MG63 (cell line): ENCODE results near the gene UTP14C. TPM values are rescaled to one million over a fixed set of nuclear protein-coding genes. Genes with fewer than 3 reads are reported as not detected.
"Not testable (repeated sequence)": the region's sequence is repeated elsewhere in the genome, so short reads cannot be mapped to it uniquely, and the experiment has no call there.

Source experiments
- DNase-seq: peaks from one replicate; pipeline ENCODE4 v3.0.0-alpha.2; 2020
- H3K27me3 ChIP-seq: fragments of 250-450 bp; sonication (Bioruptor Pico); 2 replicates; pipeline ENCODE4 v1.5.1; 2020; ENCODE audit warnings: mild to moderate bottlenecking, moderate library complexity
- H3K36me3 ChIP-seq: fragments of 250-450 bp; sonication (Bioruptor Pico); 2 replicates; pipeline ENCODE4 v1.5.1; 2020; ENCODE audit warnings: mild to moderate bottlenecking, moderate library complexity
- H3K4me3 ChIP-seq: fragments of 250-450 bp; sonication (Bioruptor Pico); 2 replicates; pipeline ENCODE4 v1.5.1; 2020; ENCODE audit warnings: mild to moderate bottlenecking, moderate library complexity
- H3K9me3 ChIP-seq: fragments of 250-450 bp; sonication (Bioruptor Pico); 2 replicates; pipeline ENCODE4 v1.5.1; 2020; ENCODE audit warnings: mild to moderate bottlenecking, moderate library complexity
- total RNA-seq: library from RNA; depleted of rRNA; stranded (reverse); fragments of >200 nt; shearing (Covaris generic); gene quantifications from 2 replicates; pipeline ENCODE4 v1.2.3, GENCODE V29; 2014; ENCODE audit warnings: low replicate concordance

Gene UTP14C
- total RNA-seq, 1 experiment from 2014 or later, result 7.7 TPM

GRCh38 chr13:52022356-52022755, 2.1 kb upstream of the UTP14C start:
- Histone ChIP-seq H3K9me3 (no peaks in the 10 kb centered on the region), H3K36me3 (peaks cover 41% of the 10 kb centered on the region), H3K27me3 (no peaks in the 10 kb centered on the region), H3K4me3 (no peak overlapping the region)
- DNase-seq, result no peak

- H3K4me3 ChIP-seq, result no peak overlapping the region
- no peaks in the 10 kb centered on the region for H3K27me3 ChIP-seq
- peaks cover 27% of the 10 kb centered on the region for H3K36me3 ChIP-seq
- no peaks in the 10 kb centered on the region for H3K9me3 ChIP-seq
- DNase-seq, result no peak
Observed at GRCh38 chr13:52025475-52026245, 1.2 kb downstream of the UTP14C start.

GRCh38 chr13:52026246-52026626, 1.7 kb downstream of the UTP14C start:
- no peaks in the 10 kb centered on the region for H3K27me3 ChIP-seq
- DNase-seq, result no peak
- H3K36me3 ChIP-seq, result peaks cover 27% of the 10 kb centered on the region
- no peak overlapping the region for H3K4me3 ChIP-seq
- no peaks in the 10 kb centered on the region for H3K9me3 ChIP-seq

- no peaks in the 10 kb centered on the region for H3K9me3 ChIP-seq
- no peaks in the 10 kb centered on the region for H3K27me3 ChIP-seq
- no peak overlapping the region for H3K4me3 ChIP-seq
- H3K36me3 ChIP-seq, result peaks cover 24% of the 10 kb centered on the region
- DNase-seq, result no peak
Observed at GRCh38 chr13:52027832-52028231, 3.3 kb downstream of the UTP14C start.

- peaks cover 17% of the 10 kb centered on the region for H3K36me3 ChIP-seq
- H3K27me3 ChIP-seq, result no peaks in the 10 kb centered on the region
- H3K4me3 ChIP-seq, result no peak overlapping the region
- H3K9me3 ChIP-seq, result no peaks in the 10 kb centered on the region
- no peak for DNase-seq
Observed at GRCh38 chr13:52029569-52029968, 5.1 kb downstream of the UTP14C start.

- not testable (repeated sequence) for H3K9me3 ChIP-seq, H3K27me3 ChIP-seq, DNase-seq, H3K4me3 ChIP-seq
- H3K36me3 ChIP-seq, result peaks cover 10% of the 10 kb centered on the region
Observed at GRCh38 chr13:52030401-52030800, 5.9 kb downstream of the UTP14C start.

- Histone ChIP-seq H3K27me3 (no peaks in the 10 kb centered on the region), H3K9me3 (no peaks in the 10 kb centered on the region), H3K36me3 (peaks cover 3% of the 10 kb centered on the region; the same call in 1 of the 2 replicates), H3K4me3 (no peak overlapping the region)
- no peak for DNase-seq
Observed at GRCh38 chr13:52033039-52033438, 8.5 kb downstream of the UTP14C start.

GRCh38 chr13:52034616-52035226, 10.2 kb downstream of the UTP14C start:
- Histone ChIP-seq H3K36me3 (no peaks in the 10 kb centered on the region), H3K27me3 (no peaks in the 10 kb centered on the region), H3K4me3 (no peak overlapping the region), H3K9me3 (no peaks in the 10 kb centered on the region)
- DNase-seq, result no peak

GRCh38 chr13:52036037-52036436, 11.5 kb downstream of the UTP14C start:
- DNase-seq, result no peak
- Histone ChIP-seq H3K36me3 (no peaks in the 10 kb centered on the region), H3K27me3 (no peaks in the 10 kb centered on the region), H3K4me3 (no peak overlapping the region), H3K9me3 (no peaks in the 10 kb centered on the region)

- H3K36me3 ChIP-seq, result no peaks in the 10 kb centered on the region
- H3K9me3 ChIP-seq, result peaks cover 3% of the 10 kb centered on the region; the same call in 1 of the 2 replicates
- H3K27me3 ChIP-seq, result no peaks in the 10 kb centered on the region
- H3K4me3 ChIP-seq, result no peak overlapping the region
- DNase-seq, result no peak
Observed at GRCh38 chr13:52043675-52044074, 19.2 kb downstream of the UTP14C start.

- no peaks in the 10 kb centered on the region; the same call in 1 of the 2 replicates for H3K9me3 ChIP-seq
- DNase-seq, result no peak
- H3K27me3 ChIP-seq, result no peaks in the 10 kb centered on the region
- H3K4me3 ChIP-seq, result no peak overlapping the region
- no peaks in the 10 kb centered on the region for H3K36me3 ChIP-seq
Observed at GRCh38 chr13:52047463-52047862, 23.0 kb downstream of the UTP14C start.

- Histone ChIP-seq H3K36me3 (no peaks in the 10 kb centered on the region), H3K9me3 (no peaks in the 10 kb centered on the region), H3K27me3 (no peaks in the 10 kb centered on the region), H3K4me3 (no peak overlapping the region)
- no peak for DNase-seq
Observed at GRCh38 chr13:52048516-52048915, 24.0 kb downstream of the UTP14C start.

GRCh38 chr13:52051400-52051799, 26.9 kb downstream of the UTP14C start:
- H3K27me3 ChIP-seq, result no peaks in the 10 kb centered on the region
- no peaks in the 10 kb centered on the region for H3K9me3 ChIP-seq
- DNase-seq, result no peak
- H3K4me3 ChIP-seq, result no peak overlapping the region
- no peaks in the 10 kb centered on the region for H3K36me3 ChIP-seq

- no peaks in the 10 kb centered on the region for H3K9me3 ChIP-seq
- no peaks in the 10 kb centered on the region for H3K36me3 ChIP-seq
- no peaks in the 10 kb centered on the region for H3K27me3 ChIP-seq
- no peak overlapping the region for H3K4me3 ChIP-seq
- DNase-seq, result no peak
Observed at GRCh38 chr13:52053460-52053859, 29.0 kb downstream of the UTP14C start.

- DNase-seq, H3K27me3 ChIP-seq, H3K36me3 ChIP-seq, H3K9me3 ChIP-seq, H3K4me3 ChIP-seq: not testable (repeated sequence)
Observed at GRCh38 chr13:52061064-52061463, 36.6 kb downstream of the UTP14C start.

GRCh38 chr13:52061587-52061986, 37.1 kb downstream of the UTP14C start:
- no peaks in the 10 kb centered on the region for H3K36me3 ChIP-seq
- H3K4me3 ChIP-seq, result no peak overlapping the region
- peak; percentile 39 for DNase-seq
- H3K27me3 ChIP-seq, result no peaks in the 10 kb centered on the region
- H3K9me3 ChIP-seq, result peaks cover 5% of the 10 kb centered on the region; the same call in 1 of the 2 replicates

GRCh38 chr13:52067237-52067636, 42.7 kb downstream of the UTP14C start:
- DNase-seq, result no peak
- H3K4me3 ChIP-seq, result no peak overlapping the region
- H3K36me3 ChIP-seq, result no peaks in the 10 kb centered on the region
- peaks cover 10% of the 10 kb centered on the region for H3K9me3 ChIP-seq
- H3K27me3 ChIP-seq, result no peaks in the 10 kb centered on the region

- peaks cover 7% of the 10 kb centered on the region for H3K9me3 ChIP-seq
- no peaks in the 10 kb centered on the region for H3K27me3 ChIP-seq
- DNase-seq, result no peak
- H3K36me3 ChIP-seq, result no peaks in the 10 kb centered on the region
- no peak overlapping the region for H3K4me3 ChIP-seq
Observed at GRCh38 chr13:52070929-52071523, 46.5 kb downstream of the UTP14C start.
